Measurements from ENCODE around the gene IL1RAP. TPM values are rescaled to one million over a fixed set of nuclear protein-coding genes. Genes with fewer than 3 reads are reported as not detected.

Gene IL1RAP
- total RNA-seq, 1 donor from 2014 or later, result 26.0 TPM

GRCh38 chr3:190605385-190605784 lies 91.5 kb downstream of the IL1RAP start:
- Histone ChIP-seq H3K27ac (no peak overlapping the region), H3K36me3 (peaks cover 0 to 12% of the 10 kb centered on the region in 2 donors), H3K4me1 (no peaks in the 10 kb centered on the region), H3K4me3 (no peak overlapping the region), H3K27me3 (no peaks in the 10 kb centered on the region), H3K9me3 (no peaks in the 10 kb centered on the region)
- no peak for DNase-seq (ENCODE audit: extremely low spot score in 2 of 2)
- TF ChIP-seq POLR2A (IDR thresholded peaks at IDR 0.05) (no peak), CTCF (IDR thresholded peaks at IDR 0.05) (no peak), POLR2AphosphoS5 (IDR thresholded peaks at IDR 0.05; ENCODE audit: insufficient read depth in 1 of 2, low read depth in 1 of 2) (no peak)
- intact Hi-C loops (cut with DNase I), result no loop called here

DNA sequence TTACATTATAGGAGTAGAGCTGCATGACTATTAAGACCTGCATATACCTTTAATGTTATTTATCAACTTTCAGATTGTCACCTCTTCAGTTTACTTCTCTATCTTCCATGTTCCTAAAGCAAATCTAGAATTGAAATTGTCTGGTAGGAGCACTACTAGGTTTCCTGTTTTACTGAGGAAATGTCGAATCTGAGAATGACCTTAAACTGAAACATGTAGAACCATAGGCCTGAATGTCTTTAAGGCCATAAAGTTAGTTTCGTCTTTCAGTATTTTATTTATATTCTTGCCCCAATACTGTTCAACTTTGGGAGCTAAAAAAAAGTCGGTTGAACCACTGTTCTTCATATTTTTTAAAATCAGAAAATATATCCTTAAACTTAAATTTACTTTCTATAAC lies 92.7 kb downstream of the IL1RAP start:
- TF ChIP-seq POLR2A (IDR thresholded peaks at IDR 0.05), result no peak
- no peak for TF ChIP-seq CTCF (IDR thresholded peaks at IDR 0.05)
- Histone ChIP-seq H3K4me3 (no peak overlapping the region), H3K9me3 (no peaks in the 10 kb centered on the region), H3K27ac (no peak overlapping the region), H3K27me3 (no peaks in the 10 kb centered on the region), H3K36me3 (peaks cover 0 to 12% of the 10 kb centered on the region in 2 donors), H3K4me1 (no peaks in the 10 kb centered on the region)
- intact Hi-C loops (cut with DNase I), result no loop called here
- DNase-seq (ENCODE audit: extremely low spot score in 2 of 2), result no peak

- TF ChIP-seq CTCF (IDR thresholded peaks at IDR 0.05) (no peak), POLR2A (IDR thresholded peaks at IDR 0.05) (no peak), POLR2AphosphoS5 (IDR thresholded peaks at IDR 0.05; ENCODE audit: insufficient read depth in 1 of 2, low read depth in 1 of 2) (no peak)
- H3K27ac ChIP-seq, result no peak overlapping the region
- no peak overlapping the region for H3K4me3 ChIP-seq
- H3K27me3 ChIP-seq, result no peaks in the 10 kb centered on the region
- no peaks in the 10 kb centered on the region for H3K9me3 ChIP-seq
- no peaks in the 10 kb centered on the region for H3K4me1 ChIP-seq
- no peak for DNase-seq (ENCODE audit: extremely low spot score in 2 of 2)
- intact Hi-C loops (cut with DNase I), result no loop called here
- peaks cover 0 to 12% of the 10 kb centered on the region in 2 donors for H3K36me3 ChIP-seq
Observed at GRCh38 chr3:190607021-190607420, 93.1 kb downstream of the IL1RAP start.

- no peak overlapping the region for H3K4me3 ChIP-seq
- H3K4me1 ChIP-seq, result no peaks in the 10 kb centered on the region
- H3K27me3 ChIP-seq, result no peaks in the 10 kb centered on the region
- H3K9me3 ChIP-seq, result no peaks in the 10 kb centered on the region
- H3K27ac ChIP-seq, result no peak overlapping the region
- TF ChIP-seq POLR2AphosphoS5 (IDR thresholded peaks at IDR 0.05; ENCODE audit: insufficient read depth in 1 of 2, low read depth in 1 of 2) (no peak), POLR2A (IDR thresholded peaks at IDR 0.05) (no peak), CTCF (IDR thresholded peaks at IDR 0.05) (no peak)
- peaks cover 0 to 10% of the 10 kb centered on the region in 2 donors for H3K36me3 ChIP-seq
- intact Hi-C loops (cut with DNase I), result no loop called here
- no peak for DNase-seq (ENCODE audit: extremely low spot score in 2 of 2)
Observed at GRCh38 chr3:190608850-190609589, 95.1 kb downstream of the IL1RAP start.

GRCh38 chr3:190614226-190615059 lies 100.6 kb downstream of the IL1RAP start:
- H3K36me3 ChIP-seq, result no peaks in the 10 kb centered on the region

More at GRCh38 chr3:190614226-190615059, 100.6 kb downstream of the IL1RAP start:
- Histone ChIP-seq H3K4me1 (no peaks in the 10 kb centered on the region), H3K9me3 (no peaks in the 10 kb centered on the region), H3K27me3 (no peaks in the 10 kb centered on the region), H3K4me3 (no peak overlapping the region), H3K27ac (no peak overlapping the region)
- TF ChIP-seq POLR2A (IDR thresholded peaks at IDR 0.05) (no peak), POLR2AphosphoS5 (IDR thresholded peaks at IDR 0.05; ENCODE audit: insufficient read depth in 1 of 2, low read depth in 1 of 2) (no peak), CTCF (IDR thresholded peaks at IDR 0.05) (no peak)
- no peak for DNase-seq (ENCODE audit: extremely low spot score in 2 of 2)
- intact Hi-C loops (cut with DNase I), result no loop called here

Measured in vagina (tissue), 2 donors.